ENCODE results near the gene MAP3K21. TPM values are rescaled to one million over a fixed set of nuclear protein-coding genes. Genes with fewer than 3 reads are reported as not detected.

Gene MAP3K21
- total and polyA plus RNA-seq, 7 experiments from 2014 or later, result 0.12 to 1.0 (median 0.82) TPM

GRCh38 chr1:233424779-233425178, 97.3 kb downstream of the MAP3K21 start:
- POLR2A ChIA-PET, result no interaction called here
- H3K36me3 Mint-ChIP-seq, result no peaks in the 10 kb centered on the region
- CTCF ChIA-PET, result no interaction called here

GRCh38 chr1:233427907-233428306, 100.4 kb downstream of the MAP3K21 start:
- H3K4me1 ChIP-seq (ENCODE audit: control insufficient read depth in 2 of 2, insufficient read depth in 2 of 2, low read length in 2 of 2), result no peaks in the 10 kb centered on the region
- H3K4me1 Mint-ChIP-seq, result no peaks in the 10 kb centered on the region
- H3K27me3 Mint-ChIP-seq, result peaks cover 37 to 58% (median 41%) of the 10 kb centered on the region in 5 donors
- intact Hi-C loops (cut with micrococcal nuclease), result no loop called here
- no peak overlapping the region for H3K4me3 Mint-ChIP-seq
- H3K9me3 ChIP-seq (ENCODE audit: control insufficient read depth in 2 of 3, low read length in 3 of 3), result no peaks in the 10 kb centered on the region
- DNase-seq (no peak), ATAC-seq (no peak)
- H3K36me3 ChIP-seq (ENCODE audit: control insufficient read depth in 2 of 3, insufficient read depth in 3 of 3, low read length in 3 of 3), result no peaks in the 10 kb centered on the region
- peaks cover 0 to 6% (median 0%) of the 10 kb centered on the region in 11 donors for H3K9me3 Mint-ChIP-seq
- no peaks in the 10 kb centered on the region for H3K27me3 ChIP-seq (ENCODE audit: control insufficient read depth in 2 of 2, insufficient read depth in 2 of 2, low read length in 2 of 2)
- ChIA-PET CTCF (interaction anchor here (0.6 kb wide), 1 partner anchor 10 kb away, joined by 3 read pairs; no protein-coding TSS in a partner anchor), POLR2A (no interaction called here)
- no peak overlapping the region for H3K27ac Mint-ChIP-seq
- H3K27ac ChIP-seq (ENCODE audit: low read depth, low read length), result no peak overlapping the region
- no peaks in the 10 kb centered on the region for H3K36me3 Mint-ChIP-seq
- H3K4me3 ChIP-seq (ENCODE audit: low read length), result no peak overlapping the region

More at GRCh38 chr1:233424779-233425178, 97.3 kb downstream of the MAP3K21 start:
- DNase-seq, result no peak
- Histone ChIP-seq H3K27me3 (ENCODE audit: control insufficient read depth in 2 of 2, insufficient read depth in 2 of 2, low read length in 2 of 2) (no peaks in the 10 kb centered on the region), H3K4me3 (ENCODE audit: low read length) (no peak overlapping the region), H3K36me3 (ENCODE audit: control insufficient read depth in 2 of 3, insufficient read depth in 3 of 3, low read length in 3 of 3) (no peaks in the 10 kb centered on the region), H3K4me1 (ENCODE audit: control insufficient read depth in 2 of 2, insufficient read depth in 2 of 2, low read length in 2 of 2) (no peaks in the 10 kb centered on the region), H3K9me3 (ENCODE audit: control insufficient read depth in 2 of 3, low read length in 3 of 3) (no peaks in the 10 kb centered on the region), H3K27ac (ENCODE audit: low read depth, low read length) (no peak overlapping the region)
- peaks cover 0 to 7% (median 0%) of the 10 kb centered on the region in 11 donors for H3K9me3 Mint-ChIP-seq
- intact Hi-C loops (cut with micrococcal nuclease), result no loop called here
- H3K27me3 Mint-ChIP-seq, result peaks cover 32 to 54% (median 48%) of the 10 kb centered on the region in 5 donors
- no peak overlapping the region for H3K4me3 Mint-ChIP-seq
- H3K27ac Mint-ChIP-seq, result no peak overlapping the region
- ATAC-seq, result no peak
- no peaks in the 10 kb centered on the region for H3K4me1 Mint-ChIP-seq

- CTCF ChIA-PET, result no interaction called here
- no peak overlapping the region for H3K4me3 Mint-ChIP-seq
- no peak for ATAC-seq
Observed at GRCh38 chr1:233431753-233432403, 104.4 kb downstream of the MAP3K21 start.

GRCh38 chr1:233432916-233433315, 105.4 kb downstream of the MAP3K21 start:
- POLR2A ChIA-PET, result no interaction called here
- Mint-ChIP-seq H3K36me3 (no peaks in the 10 kb centered on the region), H3K27ac (no peak overlapping the region), H3K4me3 (no peak overlapping the region), H3K27me3 (peaks cover 16 to 53% (median 26%) of the 10 kb centered on the region in 5 donors), H3K4me1 (no peaks in the 10 kb centered on the region), H3K9me3 (peaks cover 0 to 6% (median 0%) of the 10 kb centered on the region in 11 donors)
- H3K4me3 ChIP-seq (ENCODE audit: low read length), result no peak overlapping the region
- H3K27ac ChIP-seq (ENCODE audit: low read depth, low read length), result no peak overlapping the region
- DNase-seq (no peak), ATAC-seq (no peak)
- no peaks in the 10 kb centered on the region for H3K4me1 ChIP-seq (ENCODE audit: control insufficient read depth in 2 of 2, insufficient read depth in 2 of 2, low read length in 2 of 2)
- intact Hi-C loops (cut with micrococcal nuclease), result no loop called here
- CTCF ChIA-PET, result no interaction called here
- no peaks in the 10 kb centered on the region for H3K27me3 ChIP-seq (ENCODE audit: control insufficient read depth in 2 of 2, insufficient read depth in 2 of 2, low read length in 2 of 2)
- no peaks in the 10 kb centered on the region for H3K9me3 ChIP-seq (ENCODE audit: control insufficient read depth in 2 of 3, low read length in 3 of 3)
- H3K36me3 ChIP-seq (ENCODE audit: control insufficient read depth in 2 of 3, insufficient read depth in 3 of 3, low read length in 3 of 3), result no peaks in the 10 kb centered on the region

More at GRCh38 chr1:233431753-233432403, 104.4 kb downstream of the MAP3K21 start:
- Mint-ChIP-seq H3K36me3 (no peaks in the 10 kb centered on the region), H3K27me3 (peaks cover 21 to 54% (median 34%) of the 10 kb centered on the region in 5 donors), H3K9me3 (peaks cover 0 to 6% (median 0%) of the 10 kb centered on the region in 11 donors), H3K27ac (no peak overlapping the region), H3K4me1 (no peaks in the 10 kb centered on the region)
- intact Hi-C loops (cut with micrococcal nuclease), result no loop called here
- no peaks in the 10 kb centered on the region for H3K4me1 ChIP-seq (ENCODE audit: control insufficient read depth in 2 of 2, insufficient read depth in 2 of 2, low read length in 2 of 2)
- POLR2A ChIA-PET, result no interaction called here
- H3K9me3 ChIP-seq (ENCODE audit: control insufficient read depth in 2 of 3, low read length in 3 of 3), result no peaks in the 10 kb centered on the region
- no peaks in the 10 kb centered on the region for H3K27me3 ChIP-seq (ENCODE audit: control insufficient read depth in 2 of 2, insufficient read depth in 2 of 2, low read length in 2 of 2)
- H3K4me3 ChIP-seq (ENCODE audit: low read length), result no peak overlapping the region
- H3K36me3 ChIP-seq (ENCODE audit: control insufficient read depth in 2 of 3, insufficient read depth in 3 of 3, low read length in 3 of 3), result no peaks in the 10 kb centered on the region
- DNase-seq, result no peak
- H3K27ac ChIP-seq (ENCODE audit: low read depth, low read length), result no peak overlapping the region

- CTCF ChIA-PET, result no interaction called here
- H3K27me3 ChIP-seq (ENCODE audit: control insufficient read depth in 2 of 2, insufficient read depth in 2 of 2, low read length in 2 of 2), result no peaks in the 10 kb centered on the region
- Mint-ChIP-seq H3K27me3 (peaks cover 17 to 50% (median 26%) of the 10 kb centered on the region in 5 donors), H3K36me3 (no peaks in the 10 kb centered on the region), H3K4me3 (no peak overlapping the region), H3K4me1 (no peaks in the 10 kb centered on the region), H3K9me3 (peaks cover 0 to 6% (median 0%) of the 10 kb centered on the region in 11 donors), H3K27ac (no peak overlapping the region)
- H3K36me3 ChIP-seq (ENCODE audit: control insufficient read depth in 2 of 3, insufficient read depth in 3 of 3, low read length in 3 of 3), result no peaks in the 10 kb centered on the region
- no peak for ATAC-seq
- no peaks in the 10 kb centered on the region for H3K9me3 ChIP-seq (ENCODE audit: control insufficient read depth in 2 of 3, low read length in 3 of 3)
- intact Hi-C loops (cut with micrococcal nuclease), result no loop called here
- no peaks in the 10 kb centered on the region for H3K4me1 ChIP-seq (ENCODE audit: control insufficient read depth in 2 of 2, insufficient read depth in 2 of 2, low read length in 2 of 2)
- POLR2A ChIA-PET, result no interaction called here
- H3K4me3 ChIP-seq (ENCODE audit: low read length), result no peak overlapping the region
- DNase-seq, result no peak
- H3K27ac ChIP-seq (ENCODE audit: low read depth, low read length), result no peak overlapping the region
Observed at GRCh38 chr1:233433436-233434210, 106.1 kb downstream of the MAP3K21 start.

Other genes with a start within 250 kb of the MAP3K21 start
- 10 to 100 TPM; 43.0 to 61.8 (median 46.8) TPM for gene PCNX2, start 32.0 kb upstream of the MAP3K21 start, total RNA-seq
- gene PCNX2, start 32.0 kb upstream of the MAP3K21 start, polyA plus RNA-seq, result 1 to 10 TPM; 4.1 to 5.3 TPM

Measured in naive thymus-derived CD4-positive, alpha-beta T cell (primary cell).